Neural cell (in vitro differentiated cells): ENCODE measurements around the gene SLC5A11.

Experiments
- EP300 ChIP-seq: fragments of 450-650 bp; conservative IDR thresholded peaks from 2 replicates; pipeline ENCODE4 v1.6.1; 2014; ENCODE audit warnings: antibody characterized with exemption, mild to moderate bottlenecking, moderate library complexity; ENCODE audit not compliant: poor library complexity, severe bottlenecking
- EZH2 ChIP-seq: fragments of 200-600, 300-800 bp; shearing (Covaris generic), sonication (generic); IDR thresholded peaks from 2 replicates; pipeline ENCODE4 v1.6.1; 2014; ENCODE audit warnings: antibody characterized with exemption, low read length, borderline replicate concordance, mild to moderate bottlenecking; ENCODE audit not compliant: insufficient read depth, poor library complexity, severe bottlenecking
- POLR2AphosphoS5 ChIP-seq: IDR thresholded peaks from 2 replicates; pipeline ENCODE4 v1.6.1; 2012
- TAF1 ChIP-seq: IDR thresholded peaks from 2 replicates; pipeline ENCODE4 v1.6.1; 2012; ENCODE audit warnings: low read depth
- TF ChIP-seq, protein P1 (sequence below): fragments of 450-650 bp; IDR thresholded peaks from 2 replicates; pipeline ENCODE4 v1.5.1; 2014; ENCODE audit warnings: antibody characterized with exemption, mild to moderate bottlenecking, moderate library complexity; ENCODE audit not compliant: poor library complexity, severe bottlenecking
- TF ChIP-seq, protein P2 (sequence below): IDR thresholded peaks from 2 replicates; pipeline ENCODE4 v1.6.1; 2012; ENCODE audit warnings: borderline replicate concordance

DNA sequence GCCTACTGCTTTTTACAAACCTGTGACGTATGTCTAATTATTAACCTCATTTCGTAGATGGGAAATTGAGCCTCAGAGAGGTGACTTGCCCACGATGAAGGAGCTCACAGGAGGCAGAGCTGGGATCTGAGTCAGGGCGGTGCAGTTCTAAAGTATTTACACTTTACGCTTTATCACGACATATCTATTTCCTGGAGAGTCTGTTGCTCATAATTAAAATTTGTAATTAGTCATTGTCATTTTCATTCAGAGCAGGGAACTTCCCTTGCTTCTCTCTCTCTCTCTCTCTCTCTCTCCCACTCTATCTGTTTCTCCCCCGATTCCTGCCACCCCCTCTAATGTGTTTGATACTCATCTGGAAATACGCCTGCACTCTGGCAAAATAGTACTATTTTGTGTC, 5.9 kb downstream of the SLC5A11 start:
- TF ChIP-seq, protein P1, sequence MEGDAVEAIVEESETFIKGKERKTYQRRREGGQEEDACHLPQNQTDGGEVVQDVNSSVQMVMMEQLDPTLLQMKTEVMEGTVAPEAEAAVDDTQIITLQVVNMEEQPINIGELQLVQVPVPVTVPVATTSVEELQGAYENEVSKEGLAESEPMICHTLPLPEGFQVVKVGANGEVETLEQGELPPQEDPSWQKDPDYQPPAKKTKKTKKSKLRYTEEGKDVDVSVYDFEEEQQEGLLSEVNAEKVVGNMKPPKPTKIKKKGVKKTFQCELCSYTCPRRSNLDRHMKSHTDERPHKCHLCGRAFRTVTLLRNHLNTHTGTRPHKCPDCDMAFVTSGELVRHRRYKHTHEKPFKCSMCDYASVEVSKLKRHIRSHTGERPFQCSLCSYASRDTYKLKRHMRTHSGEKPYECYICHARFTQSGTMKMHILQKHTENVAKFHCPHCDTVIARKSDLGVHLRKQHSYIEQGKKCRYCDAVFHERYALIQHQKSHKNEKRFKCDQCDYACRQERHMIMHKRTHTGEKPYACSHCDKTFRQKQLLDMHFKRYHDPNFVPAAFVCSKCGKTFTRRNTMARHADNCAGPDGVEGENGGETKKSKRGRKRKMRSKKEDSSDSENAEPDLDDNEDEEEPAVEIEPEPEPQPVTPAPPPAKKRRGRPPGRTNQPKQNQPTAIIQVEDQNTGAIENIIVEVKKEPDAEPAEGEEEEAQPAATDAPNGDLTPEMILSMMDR: no peak
- TF ChIP-seq, protein P2, sequence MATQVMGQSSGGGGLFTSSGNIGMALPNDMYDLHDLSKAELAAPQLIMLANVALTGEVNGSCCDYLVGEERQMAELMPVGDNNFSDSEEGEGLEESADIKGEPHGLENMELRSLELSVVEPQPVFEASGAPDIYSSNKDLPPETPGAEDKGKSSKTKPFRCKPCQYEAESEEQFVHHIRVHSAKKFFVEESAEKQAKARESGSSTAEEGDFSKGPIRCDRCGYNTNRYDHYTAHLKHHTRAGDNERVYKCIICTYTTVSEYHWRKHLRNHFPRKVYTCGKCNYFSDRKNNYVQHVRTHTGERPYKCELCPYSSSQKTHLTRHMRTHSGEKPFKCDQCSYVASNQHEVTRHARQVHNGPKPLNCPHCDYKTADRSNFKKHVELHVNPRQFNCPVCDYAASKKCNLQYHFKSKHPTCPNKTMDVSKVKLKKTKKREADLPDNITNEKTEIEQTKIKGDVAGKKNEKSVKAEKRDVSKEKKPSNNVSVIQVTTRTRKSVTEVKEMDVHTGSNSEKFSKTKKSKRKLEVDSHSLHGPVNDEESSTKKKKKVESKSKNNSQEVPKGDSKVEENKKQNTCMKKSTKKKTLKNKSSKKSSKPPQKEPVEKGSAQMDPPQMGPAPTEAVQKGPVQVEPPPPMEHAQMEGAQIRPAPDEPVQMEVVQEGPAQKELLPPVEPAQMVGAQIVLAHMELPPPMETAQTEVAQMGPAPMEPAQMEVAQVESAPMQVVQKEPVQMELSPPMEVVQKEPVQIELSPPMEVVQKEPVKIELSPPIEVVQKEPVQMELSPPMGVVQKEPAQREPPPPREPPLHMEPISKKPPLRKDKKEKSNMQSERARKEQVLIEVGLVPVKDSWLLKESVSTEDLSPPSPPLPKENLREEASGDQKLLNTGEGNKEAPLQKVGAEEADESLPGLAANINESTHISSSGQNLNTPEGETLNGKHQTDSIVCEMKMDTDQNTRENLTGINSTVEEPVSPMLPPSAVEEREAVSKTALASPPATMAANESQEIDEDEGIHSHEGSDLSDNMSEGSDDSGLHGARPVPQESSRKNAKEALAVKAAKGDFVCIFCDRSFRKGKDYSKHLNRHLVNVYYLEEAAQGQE: no peak
- TF ChIP-seq POLR2AphosphoS5: no peak
- TF ChIP-seq EZH2: no peak
- no peak for TF ChIP-seq EP300
- TF ChIP-seq TAF1: no peak
